AG10803 (cell line): ENCODE results near the gene RGS19.

Experiments
- DNase-seq: peaks from one replicate; pipeline ENCODE4 v3.0.0; 2010; ENCODE audit warnings: low read depth
- H3K4me3 ChIP-seq: 2 replicates; pipeline ENCODE4 v1.5.1; 2011; ENCODE audit warnings: mild to moderate bottlenecking, low read length, control low read depth
- TF ChIP-seq, protein P1 (sequence below): conservative IDR thresholded peaks from 2 replicates; pipeline ENCODE4 v1.5.1; 2011; ENCODE audit warnings: mild to moderate bottlenecking, low read length, control low read depth, inconsistent platforms

RGS19 gene

DNA sequence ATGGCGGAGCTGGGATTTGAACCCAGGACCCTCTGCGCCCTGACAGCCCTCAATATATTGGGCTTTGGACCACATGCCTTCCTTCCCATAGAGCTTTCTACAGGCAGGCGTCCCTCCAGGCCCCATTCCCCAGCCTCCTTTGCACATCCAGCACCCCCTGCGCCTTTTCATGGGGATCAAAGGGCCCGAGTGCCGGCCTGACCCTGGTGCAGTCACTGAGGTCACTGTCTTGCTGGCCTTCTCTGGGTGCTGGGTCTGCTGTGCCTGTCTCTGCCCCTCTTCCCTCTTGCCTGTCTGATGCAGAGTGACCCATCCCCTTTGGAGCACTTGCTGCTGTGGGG lies 2.3 kb upstream of the RGS19 start:
- no peak overlapping the region for H3K4me3 ChIP-seq
- DNase-seq = no peak
- TF ChIP-seq, protein P1, sequence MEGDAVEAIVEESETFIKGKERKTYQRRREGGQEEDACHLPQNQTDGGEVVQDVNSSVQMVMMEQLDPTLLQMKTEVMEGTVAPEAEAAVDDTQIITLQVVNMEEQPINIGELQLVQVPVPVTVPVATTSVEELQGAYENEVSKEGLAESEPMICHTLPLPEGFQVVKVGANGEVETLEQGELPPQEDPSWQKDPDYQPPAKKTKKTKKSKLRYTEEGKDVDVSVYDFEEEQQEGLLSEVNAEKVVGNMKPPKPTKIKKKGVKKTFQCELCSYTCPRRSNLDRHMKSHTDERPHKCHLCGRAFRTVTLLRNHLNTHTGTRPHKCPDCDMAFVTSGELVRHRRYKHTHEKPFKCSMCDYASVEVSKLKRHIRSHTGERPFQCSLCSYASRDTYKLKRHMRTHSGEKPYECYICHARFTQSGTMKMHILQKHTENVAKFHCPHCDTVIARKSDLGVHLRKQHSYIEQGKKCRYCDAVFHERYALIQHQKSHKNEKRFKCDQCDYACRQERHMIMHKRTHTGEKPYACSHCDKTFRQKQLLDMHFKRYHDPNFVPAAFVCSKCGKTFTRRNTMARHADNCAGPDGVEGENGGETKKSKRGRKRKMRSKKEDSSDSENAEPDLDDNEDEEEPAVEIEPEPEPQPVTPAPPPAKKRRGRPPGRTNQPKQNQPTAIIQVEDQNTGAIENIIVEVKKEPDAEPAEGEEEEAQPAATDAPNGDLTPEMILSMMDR = no peak

DNA sequence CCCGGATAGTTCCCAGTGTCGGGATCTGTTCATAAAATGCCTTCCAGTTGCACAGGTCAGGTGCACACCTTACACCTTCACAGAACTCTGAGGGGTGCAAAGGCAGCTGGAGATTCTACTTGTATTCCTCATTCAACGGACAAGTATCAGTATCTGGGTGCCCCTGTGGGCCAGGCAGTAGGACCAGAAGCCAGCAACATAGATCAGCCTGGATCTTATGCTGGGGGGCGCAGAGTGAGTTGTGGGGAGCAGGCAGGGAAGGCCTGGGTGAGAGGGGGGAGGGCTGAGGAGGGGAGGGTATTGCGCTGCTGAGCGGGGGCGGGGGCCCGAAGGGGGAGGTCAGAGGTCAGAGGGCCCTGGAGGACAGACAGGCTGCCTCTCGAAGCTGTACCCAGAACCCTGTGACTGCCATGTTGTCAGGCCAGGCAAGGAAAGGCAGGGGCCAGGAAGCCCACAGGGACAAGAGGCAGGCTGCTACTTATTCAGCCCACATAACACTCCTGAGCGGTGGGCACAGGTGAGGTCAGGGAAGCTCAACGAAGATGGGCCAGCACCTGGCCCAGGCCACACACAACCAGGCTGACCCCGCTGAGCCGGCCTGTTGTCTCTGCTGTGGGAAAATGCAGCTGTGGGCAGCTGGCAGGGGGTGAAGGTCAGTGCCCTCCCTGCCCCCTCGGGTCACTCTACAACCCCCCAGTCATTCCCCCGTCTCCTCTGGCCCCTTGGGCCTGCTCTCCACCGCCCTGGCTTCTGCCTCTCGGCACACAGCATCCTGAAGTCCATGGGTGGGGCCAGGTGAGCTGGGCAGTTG lies 1.7 kb upstream of the RGS19 start:
- peak overlapping the region; percentile 60; the same call in 1 of the 2 replicates for H3K4me3 ChIP-seq
- no peak for DNase-seq
- TF ChIP-seq, protein P1 = no peak

DNA sequence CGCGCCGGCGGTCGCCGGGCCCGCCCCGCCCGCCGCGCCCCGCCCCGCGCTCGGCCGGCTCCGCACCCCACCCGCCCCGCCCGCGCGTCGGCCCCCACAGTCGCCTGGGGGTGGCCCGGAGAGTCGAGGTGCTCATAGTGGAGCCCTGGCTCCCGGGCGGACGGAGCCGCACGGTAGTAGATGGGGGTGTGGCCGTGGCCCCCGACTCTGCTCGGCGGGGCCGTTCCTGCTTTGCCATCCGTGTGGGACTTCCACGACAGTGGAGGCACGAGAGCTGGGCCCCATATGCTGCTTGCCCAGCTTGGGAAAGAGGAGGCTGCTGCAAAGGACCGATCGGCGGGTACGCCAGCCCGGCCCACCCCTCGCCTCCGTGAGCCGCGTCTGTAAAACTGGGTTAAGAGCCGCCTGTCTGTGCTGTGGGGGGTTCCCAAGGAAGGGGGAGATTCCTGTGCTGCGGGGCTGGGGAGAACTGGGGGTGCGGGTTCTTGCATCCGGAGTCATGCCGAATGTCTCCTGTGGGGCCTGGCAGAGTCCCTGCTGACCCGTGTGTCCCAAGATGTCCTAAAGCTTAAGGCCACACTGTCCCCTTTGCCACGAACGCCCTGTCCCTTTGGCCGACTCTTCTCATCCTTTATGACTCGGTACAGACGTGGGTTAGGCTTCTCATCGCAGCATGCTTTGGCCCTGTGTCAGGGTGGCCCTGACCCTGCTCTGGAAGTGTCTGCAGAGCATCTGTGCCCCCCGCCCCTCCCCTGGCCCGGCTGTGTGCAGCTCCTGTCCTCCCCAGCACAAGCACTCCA lies 895 bp upstream of the RGS19 start, which contains the start of gene OPRL1:
TSS of gene OPRL1 (plus strand) at position 70 of the 800 bp plus-strand sequence. CDS start 12,639 bp downstream, outside the sequence.
- TF ChIP-seq, protein P1 = no peak
- H3K4me3 ChIP-seq = peak within 1 kb of the TSS; percentile 71
- no peak for DNase-seq

DNA sequence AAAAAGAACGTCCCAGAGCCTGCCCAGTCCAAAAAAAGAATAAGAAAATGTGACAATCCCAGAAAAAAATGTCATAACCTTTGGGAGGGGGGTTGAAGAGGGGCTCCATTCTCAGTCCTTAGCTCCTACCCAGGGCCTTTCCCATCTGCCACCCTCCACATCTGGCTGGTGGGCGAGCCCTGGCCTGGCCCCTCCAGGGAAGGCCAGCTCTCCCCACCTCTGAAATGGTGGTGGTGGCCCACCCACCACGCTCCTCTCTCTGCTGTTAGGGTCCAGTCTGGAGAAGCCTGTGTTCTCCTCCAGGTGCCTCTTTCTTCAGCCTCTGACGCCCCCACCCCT lies 415 bp downstream of the RGS19 start:
- TF ChIP-seq, protein P1 = no peak
- H3K4me3 ChIP-seq = peak overlapping the region; percentile 71
- no peak for DNase-seq

DNA sequence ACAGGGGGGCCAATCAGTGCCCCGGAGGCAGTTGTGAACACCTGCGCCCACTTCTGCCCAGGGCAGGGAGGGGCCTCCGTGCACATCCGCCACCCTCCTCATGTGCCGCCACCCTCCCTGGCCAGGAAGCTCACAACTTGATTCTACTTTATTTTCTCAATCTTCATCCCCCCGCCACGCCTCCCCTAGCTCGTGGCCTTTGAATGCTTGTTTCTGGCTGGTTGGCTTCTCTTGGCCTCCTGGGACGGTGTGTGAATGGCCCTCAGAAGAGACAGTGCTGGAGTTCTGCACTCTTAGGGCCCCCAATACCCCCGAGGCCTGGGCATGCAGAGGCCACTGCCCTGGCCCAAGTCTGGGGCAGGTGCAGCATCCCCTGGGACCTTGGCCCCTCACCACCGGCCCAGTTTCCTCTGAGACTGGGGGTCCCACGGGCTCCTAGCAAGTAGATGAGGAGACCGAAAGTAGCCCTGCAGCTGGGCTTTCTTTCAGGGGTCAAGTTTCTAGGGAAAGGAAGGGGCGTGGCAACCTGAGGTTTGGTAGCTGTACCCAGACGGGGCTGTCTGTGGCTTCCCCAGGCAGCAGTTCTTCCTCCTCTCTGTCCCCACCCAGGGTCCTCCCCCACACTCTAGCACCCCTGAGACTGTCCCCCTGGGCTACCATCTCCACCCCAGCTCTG lies 1.3 kb downstream of the RGS19 start:
- H3K4me3 ChIP-seq = peak overlapping the region; percentile 71
- TF ChIP-seq, protein P1 = no peak
- DNase-seq = no peak

DNA sequence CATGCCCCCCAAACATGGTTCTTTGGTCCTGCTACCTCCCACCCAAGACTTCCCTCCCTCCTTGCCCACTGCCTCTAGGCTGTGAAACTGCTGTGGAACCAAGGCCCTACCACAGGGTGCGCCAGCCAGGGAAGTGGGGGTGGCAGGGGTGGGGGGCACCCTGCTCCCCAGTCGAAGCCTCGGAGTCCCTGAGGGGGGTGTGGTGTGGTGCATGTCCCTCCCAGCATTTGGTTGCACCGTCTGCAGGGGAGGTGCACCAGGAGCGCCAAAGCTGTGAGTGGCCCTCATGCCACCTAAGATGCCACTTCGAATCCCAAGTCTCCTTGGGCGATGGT lies 1.8 kb downstream of the RGS19 start:
- H3K4me3 ChIP-seq = no peak overlapping the region
- DNase-seq = no peak
- TF ChIP-seq, protein P1 = no peak

DNA sequence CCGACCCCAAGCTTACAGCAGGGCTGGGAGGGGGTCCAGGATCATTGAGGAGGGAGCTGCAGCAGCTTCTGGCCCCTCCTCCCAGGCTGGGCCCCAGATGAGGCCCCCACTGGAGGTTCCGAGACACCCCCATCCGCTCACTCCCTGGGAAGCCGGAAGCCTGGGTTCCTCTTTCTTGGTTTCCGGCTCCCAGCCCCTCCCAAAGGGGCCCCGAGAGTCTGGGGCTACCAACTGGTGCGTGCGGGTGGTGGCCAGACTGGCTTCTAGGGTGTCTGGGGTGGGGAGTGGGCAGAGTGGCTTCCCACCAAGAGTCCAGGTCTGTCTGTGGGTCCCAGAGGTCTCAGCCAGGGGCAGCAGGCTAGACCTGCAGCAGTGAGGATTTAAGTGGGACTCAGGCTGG lies 2.2 kb downstream of the RGS19 start:
- H3K4me3 ChIP-seq = no peak overlapping the region
- DNase-seq = no peak
- TF ChIP-seq, protein P1 = no peak
